ENCODE data around the gene SLCO1B3. TPM values are rescaled to one million over a fixed set of nuclear protein-coding genes. Genes with fewer than 3 reads are reported as not detected.

SLCO1B3 gene
- total RNA-seq, 1 donor from 2014 or later = not detected

- Mint-ChIP-seq H3K36me3 (no peaks in the 10 kb centered on the region), H3K4me1 (no peaks in the 10 kb centered on the region), H3K27ac (no peak overlapping the region), H3K27me3 (ENCODE audit: low read depth) (peaks cover 3% of the 10 kb centered on the region), H3K4me3 (no peak overlapping the region), H3K9me3 (no peaks in the 10 kb centered on the region)
- TF ChIP-seq CTCF (IDR thresholded peaks at IDR 0.05; ENCODE audit: unreplicated experiment) = peak; percentile 25
- no peak for DNase-seq (ENCODE audit: low spot score in 2 of 2, unreplicated experiment in 2 of 2)
Observed at GRCh38 chr12:20798554-20798953, 12.0 kb upstream of the SLCO1B3 start.

DNA sequence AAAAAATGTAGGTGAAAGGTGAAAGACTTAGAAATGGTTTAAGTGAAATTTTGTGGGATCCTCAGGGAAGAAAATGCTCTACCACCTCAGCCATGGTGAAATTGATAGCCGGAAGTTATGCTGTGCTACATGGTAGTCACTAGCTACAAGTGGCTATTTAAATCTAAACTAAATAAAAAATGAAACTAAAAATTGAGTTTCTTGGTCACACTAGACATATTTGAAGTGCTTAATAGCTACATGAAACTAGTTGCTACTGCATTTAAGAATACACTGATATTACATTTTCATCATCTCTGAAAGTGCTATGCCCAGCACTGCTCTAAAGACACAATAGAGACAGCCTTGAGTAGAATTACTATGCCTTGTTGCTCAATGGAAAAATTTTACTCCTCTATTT lies 10.3 kb upstream of the SLCO1B3 start:
- Mint-ChIP-seq H3K27ac (no peak overlapping the region), H3K36me3 (no peaks in the 10 kb centered on the region), H3K4me3 (no peak overlapping the region), H3K4me1 (no peaks in the 10 kb centered on the region), H3K9me3 (no peaks in the 10 kb centered on the region), H3K27me3 (ENCODE audit: low read depth) (peaks cover 3% of the 10 kb centered on the region)
- no peak for TF ChIP-seq CTCF (IDR thresholded peaks at IDR 0.05; ENCODE audit: unreplicated experiment)
- DNase-seq (ENCODE audit: low spot score in 2 of 2, unreplicated experiment in 2 of 2) = no peak

DNA sequence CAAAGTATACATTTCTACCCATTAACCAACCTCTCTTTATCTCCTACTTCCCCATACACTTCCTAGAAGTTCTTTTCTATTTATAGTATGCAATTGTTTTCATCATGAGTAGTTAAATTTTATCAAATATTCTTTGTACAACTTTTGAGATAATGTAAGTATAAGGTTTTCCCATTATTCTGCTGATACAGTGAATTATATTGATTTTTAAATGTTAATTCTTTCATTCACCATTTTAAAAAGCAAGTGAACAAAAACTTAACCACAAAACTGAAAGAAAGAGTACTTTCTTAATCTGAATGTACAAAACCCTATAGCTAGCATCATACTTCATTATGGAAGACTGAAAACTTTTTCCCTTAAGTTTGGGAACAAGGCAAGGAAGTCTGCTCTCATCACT lies 9.5 kb upstream of the SLCO1B3 start:
- H3K4me3 Mint-ChIP-seq = no peak overlapping the region
- H3K36me3 Mint-ChIP-seq = no peaks in the 10 kb centered on the region
- no peaks in the 10 kb centered on the region for H3K4me1 Mint-ChIP-seq
- DNase-seq (ENCODE audit: low spot score in 2 of 2, unreplicated experiment in 2 of 2) = no peak
- peaks cover 3% of the 10 kb centered on the region for H3K27me3 Mint-ChIP-seq (ENCODE audit: low read depth)
- TF ChIP-seq CTCF (IDR thresholded peaks at IDR 0.05; ENCODE audit: unreplicated experiment) = no peak
- no peaks in the 10 kb centered on the region for H3K9me3 Mint-ChIP-seq
- no peak overlapping the region for H3K27ac Mint-ChIP-seq

DNA sequence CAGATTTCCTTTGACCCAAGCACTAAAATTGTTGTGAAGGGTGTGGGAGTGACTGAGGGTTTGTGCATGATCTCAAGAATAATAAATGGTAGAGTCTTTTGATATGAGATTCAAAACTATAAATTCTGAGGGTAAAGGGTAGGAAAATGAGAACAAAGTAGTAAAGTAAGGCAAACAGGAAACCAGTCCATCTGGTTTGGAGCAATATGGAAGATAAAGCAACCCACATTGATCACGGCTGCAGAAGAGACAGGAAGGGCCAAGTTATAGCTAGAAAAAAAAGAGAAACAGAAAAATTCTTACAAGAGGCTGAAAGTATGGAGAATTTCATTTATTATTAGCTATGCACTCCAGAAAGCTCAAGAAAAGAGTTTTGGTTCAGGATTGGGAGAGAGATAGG lies 4.6 kb upstream of the SLCO1B3 start:
- Mint-ChIP-seq H3K9me3 (no peaks in the 10 kb centered on the region), H3K4me3 (no peak overlapping the region), H3K27ac (no peak overlapping the region), H3K4me1 (no peaks in the 10 kb centered on the region), H3K27me3 (ENCODE audit: low read depth) (peaks cover 2% of the 10 kb centered on the region), H3K36me3 (no peaks in the 10 kb centered on the region)
- TF ChIP-seq CTCF (IDR thresholded peaks at IDR 0.05; ENCODE audit: unreplicated experiment) = no peak
- no peak for DNase-seq (ENCODE audit: low spot score in 2 of 2, unreplicated experiment in 2 of 2)

DNA sequence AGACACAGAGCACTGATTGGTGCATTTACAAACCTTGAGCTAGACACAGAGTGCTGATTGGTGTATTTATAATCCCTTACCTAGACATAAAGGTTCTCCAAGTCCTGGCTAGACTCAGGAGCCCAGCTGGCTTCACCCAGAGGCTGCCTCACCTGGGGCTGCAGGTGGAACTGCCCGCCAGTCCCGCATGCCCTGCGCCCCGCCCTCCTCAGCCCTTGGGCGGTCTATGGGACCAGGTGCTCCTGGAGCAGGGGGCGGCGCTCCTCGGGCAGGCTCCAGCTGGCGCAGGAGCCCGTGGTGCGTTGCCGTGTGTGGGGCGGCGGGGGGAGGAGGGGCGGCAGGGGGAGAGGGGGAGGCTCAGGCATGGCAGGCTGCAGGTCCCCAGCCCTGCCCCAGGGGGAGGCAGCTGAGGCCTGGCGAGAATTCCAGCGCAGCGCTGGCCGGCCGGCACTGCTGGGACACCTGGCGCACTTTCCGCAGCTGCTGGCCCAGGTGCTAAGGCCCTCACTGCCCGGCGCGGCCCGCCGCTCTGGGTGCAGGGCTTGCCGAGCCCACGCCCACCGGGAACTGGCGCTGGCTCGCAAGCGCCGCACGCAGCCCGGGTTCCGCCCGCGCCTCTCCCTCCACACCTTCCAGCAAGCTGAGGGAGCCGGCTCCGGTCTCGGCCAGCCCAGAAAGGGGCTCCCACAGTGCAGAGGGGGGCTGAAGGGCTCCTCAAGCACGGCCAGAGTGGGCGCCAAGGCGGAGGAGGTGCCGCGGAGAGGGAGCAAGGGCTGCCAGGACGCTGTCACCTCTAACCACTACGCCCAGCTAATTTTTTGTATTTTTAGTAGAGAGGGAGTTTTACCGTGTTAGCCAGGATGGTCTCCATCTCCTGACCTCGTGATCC lies 3.1 kb upstream of the SLCO1B3 start:
- H3K9me3 Mint-ChIP-seq = no peaks in the 10 kb centered on the region
- no peak for DNase-seq (ENCODE audit: low spot score in 2 of 2, unreplicated experiment in 2 of 2)
- H3K27me3 Mint-ChIP-seq (ENCODE audit: low read depth) = no peaks in the 10 kb centered on the region
- no peak for TF ChIP-seq CTCF (IDR thresholded peaks at IDR 0.05; ENCODE audit: unreplicated experiment)
- peaks cover 5% of the 10 kb centered on the region for H3K4me1 Mint-ChIP-seq
- H3K4me3 Mint-ChIP-seq = no peak overlapping the region
- H3K36me3 Mint-ChIP-seq = no peaks in the 10 kb centered on the region
- H3K27ac Mint-ChIP-seq = no peak overlapping the region

Measured in mesothelial cell of epicardium (in vitro differentiated cells).